ENCODE data around the gene TENM3.

DNA sequence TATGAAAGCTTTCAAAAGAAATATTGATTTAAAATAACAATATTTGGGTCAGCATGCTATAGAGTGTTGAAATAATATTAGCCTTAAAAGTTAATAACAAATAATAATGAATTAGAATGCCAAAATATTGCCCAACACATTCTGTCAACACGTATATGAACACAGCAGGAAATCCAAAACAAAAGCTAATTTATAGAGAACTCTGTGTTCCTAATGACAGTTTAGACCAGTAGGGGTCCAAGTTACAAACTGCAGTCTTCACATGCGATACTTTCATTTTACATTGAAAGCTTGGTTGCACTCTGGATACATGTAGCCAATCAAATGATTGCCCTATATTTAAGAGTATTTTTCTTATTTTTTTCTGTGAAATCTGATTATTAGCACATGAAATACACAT is 399.6 kb downstream of the TENM3 start:
- TF ChIP-seq, protein P1, sequence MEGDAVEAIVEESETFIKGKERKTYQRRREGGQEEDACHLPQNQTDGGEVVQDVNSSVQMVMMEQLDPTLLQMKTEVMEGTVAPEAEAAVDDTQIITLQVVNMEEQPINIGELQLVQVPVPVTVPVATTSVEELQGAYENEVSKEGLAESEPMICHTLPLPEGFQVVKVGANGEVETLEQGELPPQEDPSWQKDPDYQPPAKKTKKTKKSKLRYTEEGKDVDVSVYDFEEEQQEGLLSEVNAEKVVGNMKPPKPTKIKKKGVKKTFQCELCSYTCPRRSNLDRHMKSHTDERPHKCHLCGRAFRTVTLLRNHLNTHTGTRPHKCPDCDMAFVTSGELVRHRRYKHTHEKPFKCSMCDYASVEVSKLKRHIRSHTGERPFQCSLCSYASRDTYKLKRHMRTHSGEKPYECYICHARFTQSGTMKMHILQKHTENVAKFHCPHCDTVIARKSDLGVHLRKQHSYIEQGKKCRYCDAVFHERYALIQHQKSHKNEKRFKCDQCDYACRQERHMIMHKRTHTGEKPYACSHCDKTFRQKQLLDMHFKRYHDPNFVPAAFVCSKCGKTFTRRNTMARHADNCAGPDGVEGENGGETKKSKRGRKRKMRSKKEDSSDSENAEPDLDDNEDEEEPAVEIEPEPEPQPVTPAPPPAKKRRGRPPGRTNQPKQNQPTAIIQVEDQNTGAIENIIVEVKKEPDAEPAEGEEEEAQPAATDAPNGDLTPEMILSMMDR (IDR thresholded peaks at IDR 0.05) = no peak
- no peak for TF ChIP-seq POLR2AphosphoS5 (IDR thresholded peaks at IDR 0.05; ENCODE audit: insufficient read depth in 1 of 2, low read depth in 1 of 2)

Measured in vagina (tissue), 2 donors.